ENCODE data around the gene FA2H. TPM values are rescaled to one million over a fixed set of nuclear protein-coding genes. Genes with fewer than 3 reads are reported as not detected.

The FA2H gene
- total RNA-seq, 1 donor from 2014 or later, result not detected

DNA sequence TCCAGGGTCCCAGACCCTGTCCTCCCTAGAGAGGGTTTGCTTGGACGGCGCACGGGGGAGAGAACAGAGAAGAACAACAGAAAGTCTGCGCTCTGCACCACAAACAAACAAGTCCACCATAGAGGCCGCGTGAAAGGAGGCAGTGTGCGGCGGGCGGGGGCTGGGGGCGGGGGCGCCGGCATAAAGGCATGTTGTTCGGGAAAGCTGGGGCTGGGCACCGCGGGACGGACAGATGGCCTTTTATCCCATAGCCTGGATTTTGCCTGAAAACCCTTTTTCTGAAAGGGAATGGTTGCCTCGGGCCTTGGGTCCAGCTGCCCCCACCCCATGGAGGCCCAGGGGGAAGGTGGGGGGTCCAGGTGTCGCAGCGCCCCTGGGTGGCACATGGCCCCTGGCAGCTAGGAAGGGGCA lies 26.0 kb downstream of the FA2H start:
- no peak for DNase-seq (ENCODE audit: low spot score in 2 of 2)
- H3K4me3 ChIP-seq, result no peak overlapping the region
- H3K9me3 ChIP-seq, result no peaks in the 10 kb centered on the region
- no peak for TF ChIP-seq CTCF (IDR thresholded peaks at IDR 0.05)
- no peaks in the 10 kb centered on the region for H3K36me3 ChIP-seq
- H3K27me3 ChIP-seq, result no peaks in the 10 kb centered on the region
- intact Hi-C loops (cut with DNase I), result no loop called here
- no peak overlapping the region for H3K27ac ChIP-seq
- H3K4me1 ChIP-seq, result peaks cover 0 to 4% of the 10 kb centered on the region in 2 donors

GRCh38 chr16:74747716-74748615 lies 26.7 kb downstream of the FA2H start:
- peaks cover 0 to 5% of the 10 kb centered on the region in 2 donors for H3K4me1 ChIP-seq
- DNase-seq (ENCODE audit: low spot score in 2 of 2), result no peak
- intact Hi-C loops (cut with DNase I), result no loop called here

GRCh38 chr16:74745926-74746325 lies 28.7 kb downstream of the FA2H start:
- H3K9me3 ChIP-seq, result no peaks in the 10 kb centered on the region
- no peak overlapping the region for H3K4me3 ChIP-seq
- H3K27me3 ChIP-seq, result no peaks in the 10 kb centered on the region
- TF ChIP-seq CTCF (IDR thresholded peaks at IDR 0.05), result no peak
- DNase-seq (ENCODE audit: low spot score in 2 of 2), result no peak
- H3K27ac ChIP-seq, result no peak overlapping the region
- H3K36me3 ChIP-seq, result no peaks in the 10 kb centered on the region
- H3K4me1 ChIP-seq, result peaks cover 0 to 5% of the 10 kb centered on the region in 2 donors
- intact Hi-C loops (cut with DNase I), result no loop called here

More at GRCh38 chr16:74747716-74748615, 26.7 kb downstream of the FA2H start:
- Histone ChIP-seq H3K4me3 (no peak overlapping the region), H3K27me3 (no peaks in the 10 kb centered on the region), H3K9me3 (no peaks in the 10 kb centered on the region), H3K27ac (no peak overlapping the region), H3K36me3 (no peaks in the 10 kb centered on the region)
- TF ChIP-seq CTCF (IDR thresholded peaks at IDR 0.05), result no peak

DNA sequence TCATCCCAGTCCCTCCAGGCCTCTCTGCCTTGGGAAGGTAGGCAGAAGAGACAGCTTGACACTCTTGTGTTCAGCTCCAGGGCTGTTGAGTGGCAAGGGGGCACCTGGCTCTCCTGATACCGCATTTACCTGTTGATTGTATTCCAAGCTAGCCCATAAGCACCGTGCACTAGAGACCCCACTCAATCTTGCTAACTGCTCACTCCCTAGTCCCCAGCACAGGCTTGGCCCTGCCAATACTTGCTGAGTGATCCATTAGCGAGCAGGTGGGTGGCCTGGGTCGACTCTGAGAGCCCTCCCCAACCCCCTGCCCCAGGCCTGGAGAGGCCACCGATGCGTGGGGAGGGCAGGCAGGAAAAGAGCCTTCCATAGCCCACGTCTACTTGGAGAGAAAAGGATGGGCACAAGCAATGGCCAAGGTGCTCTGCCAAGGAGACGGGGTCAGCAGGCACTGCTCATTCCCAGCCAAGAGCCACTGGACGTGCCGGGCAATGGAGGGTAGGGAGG lies 29.5 kb downstream of the FA2H start:
- no peak overlapping the region for H3K4me3 ChIP-seq
- peaks cover 0 to 5% of the 10 kb centered on the region in 2 donors for H3K4me1 ChIP-seq
- H3K27ac ChIP-seq, result no peak overlapping the region
- DNase-seq (ENCODE audit: low spot score in 2 of 2), result no peak
- no peaks in the 10 kb centered on the region for H3K9me3 ChIP-seq
- no peaks in the 10 kb centered on the region for H3K36me3 ChIP-seq
- intact Hi-C loops (cut with DNase I), result no loop called here
- H3K27me3 ChIP-seq, result no peaks in the 10 kb centered on the region
- TF ChIP-seq CTCF (IDR thresholded peaks at IDR 0.05), result no peak

DNA sequence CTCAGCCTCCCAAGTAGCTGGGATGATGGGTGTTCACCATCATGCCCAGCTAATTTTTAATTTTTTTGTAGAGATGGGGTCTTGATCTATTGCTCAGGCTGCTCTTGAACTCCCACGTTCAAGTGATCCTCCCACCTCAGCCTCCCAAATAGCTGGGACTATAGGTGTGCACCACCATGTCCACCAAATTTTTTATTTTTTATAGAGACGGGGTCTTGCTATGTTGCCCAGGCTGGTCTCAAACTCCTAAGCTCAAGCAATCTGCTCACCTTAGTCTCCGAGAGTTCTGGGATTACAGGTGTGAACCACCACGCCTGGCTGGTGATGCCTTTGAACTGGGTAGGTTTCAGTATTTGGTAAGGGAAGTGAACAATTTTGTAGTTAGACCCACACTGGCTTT lies 30.1 kb downstream of the FA2H start:
- TF ChIP-seq CTCF (IDR thresholded peaks at IDR 0.05), result no peak
- no peaks in the 10 kb centered on the region for H3K9me3 ChIP-seq
- no peaks in the 10 kb centered on the region for H3K36me3 ChIP-seq
- H3K4me3 ChIP-seq, result no peak overlapping the region
- H3K27me3 ChIP-seq, result no peaks in the 10 kb centered on the region
- DNase-seq (ENCODE audit: low spot score in 2 of 2), result no peak
- H3K27ac ChIP-seq, result no peak overlapping the region
- intact Hi-C loops (cut with DNase I), result no loop called here
- peaks cover 0 to 5% of the 10 kb centered on the region in 2 donors for H3K4me1 ChIP-seq
